ENCODE data around the gene STAT1.

- no peak for TF ChIP-seq CTCF (IDR thresholded peaks at IDR 0.05)
- no peak for TF ChIP-seq POLR2A (IDR thresholded peaks at IDR 0.05)
These were observed 93.9 kb downstream of the STAT1 start for GRCh38 chr2:190920085-190920484.
